Measurements from ENCODE around the gene AUH. TPM values are rescaled to one million over a fixed set of nuclear protein-coding genes. Genes with fewer than 3 reads are reported as not detected.

Gene AUH
- total RNA-seq, 4 donors from 2014 or later = 23.0 to 39.2 (median 25.7) TPM

DNA sequence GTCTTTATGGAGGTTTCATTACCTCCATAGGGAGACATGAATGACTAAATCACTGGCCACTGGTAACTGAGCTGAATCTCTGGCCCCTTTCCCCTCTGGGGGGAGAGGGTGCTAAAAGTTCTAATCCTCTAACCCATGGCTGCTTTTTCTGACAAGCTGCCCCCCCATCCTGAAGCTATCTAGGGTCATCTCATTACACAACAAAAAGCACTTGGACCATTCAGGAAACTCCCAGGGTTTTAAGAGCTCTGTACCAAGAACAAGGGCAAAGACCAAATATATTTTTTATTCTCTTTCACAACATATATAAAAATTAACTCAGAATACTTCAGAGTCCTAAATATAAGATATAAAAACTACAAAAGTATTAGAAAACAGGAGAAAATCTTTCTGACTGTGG lies 14.3 kb downstream of the AUH start:
- H3K27ac ChIP-seq = no peak overlapping the region
- no peaks in the 10 kb centered on the region for H3K9me3 ChIP-seq
- H3K36me3 ChIP-seq = peaks cover 0 to 40% of the 10 kb centered on the region in 2 donors
- H3K4me3 ChIP-seq = no peak overlapping the region
- no peaks in the 10 kb centered on the region for H3K27me3 ChIP-seq
- no peak for ATAC-seq
- TF ChIP-seq POLR2A (IDR thresholded peaks at IDR 0.05) (no peak), EP300 (IDR thresholded peaks at IDR 0.05) (no peak)
- TF ChIP-seq, protein P1, sequence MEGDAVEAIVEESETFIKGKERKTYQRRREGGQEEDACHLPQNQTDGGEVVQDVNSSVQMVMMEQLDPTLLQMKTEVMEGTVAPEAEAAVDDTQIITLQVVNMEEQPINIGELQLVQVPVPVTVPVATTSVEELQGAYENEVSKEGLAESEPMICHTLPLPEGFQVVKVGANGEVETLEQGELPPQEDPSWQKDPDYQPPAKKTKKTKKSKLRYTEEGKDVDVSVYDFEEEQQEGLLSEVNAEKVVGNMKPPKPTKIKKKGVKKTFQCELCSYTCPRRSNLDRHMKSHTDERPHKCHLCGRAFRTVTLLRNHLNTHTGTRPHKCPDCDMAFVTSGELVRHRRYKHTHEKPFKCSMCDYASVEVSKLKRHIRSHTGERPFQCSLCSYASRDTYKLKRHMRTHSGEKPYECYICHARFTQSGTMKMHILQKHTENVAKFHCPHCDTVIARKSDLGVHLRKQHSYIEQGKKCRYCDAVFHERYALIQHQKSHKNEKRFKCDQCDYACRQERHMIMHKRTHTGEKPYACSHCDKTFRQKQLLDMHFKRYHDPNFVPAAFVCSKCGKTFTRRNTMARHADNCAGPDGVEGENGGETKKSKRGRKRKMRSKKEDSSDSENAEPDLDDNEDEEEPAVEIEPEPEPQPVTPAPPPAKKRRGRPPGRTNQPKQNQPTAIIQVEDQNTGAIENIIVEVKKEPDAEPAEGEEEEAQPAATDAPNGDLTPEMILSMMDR (IDR thresholded peaks at IDR 0.05) = no peak
- no peaks in the 10 kb centered on the region for H3K4me1 ChIP-seq

DNA sequence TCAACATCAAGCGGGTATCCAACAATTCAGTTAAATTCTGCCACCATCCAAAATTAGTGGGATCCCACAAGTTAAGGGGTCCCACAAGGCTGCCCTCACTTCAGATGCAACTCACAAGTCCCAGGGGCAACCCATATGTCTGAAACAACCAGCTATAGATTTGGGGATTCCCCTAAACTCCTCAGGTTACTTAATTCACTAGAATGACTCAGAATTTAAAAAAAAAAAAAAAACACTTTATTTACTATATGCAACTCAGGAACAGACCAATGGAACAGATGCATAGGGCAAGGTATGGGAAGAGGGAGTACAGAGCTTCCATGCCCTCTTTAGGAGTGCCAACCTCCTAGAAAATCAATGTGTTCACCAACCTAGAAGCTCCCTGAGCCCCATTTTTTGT lies 15.1 kb downstream of the AUH start:
- no peak for ATAC-seq
- peaks cover 0 to 40% of the 10 kb centered on the region in 2 donors for H3K36me3 ChIP-seq
- no peaks in the 10 kb centered on the region for H3K4me1 ChIP-seq
- no peaks in the 10 kb centered on the region for H3K9me3 ChIP-seq
- H3K27me3 ChIP-seq = no peaks in the 10 kb centered on the region
- TF ChIP-seq EP300 (IDR thresholded peaks at IDR 0.05) (no peak), POLR2A (IDR thresholded peaks at IDR 0.05) (no peak), POLR2AphosphoS5 (IDR thresholded peaks at IDR 0.05) (no peak)
- TF ChIP-seq, protein P1 (IDR thresholded peaks at IDR 0.05) = no peak
- H3K4me3 ChIP-seq = no peak overlapping the region
- H3K27ac ChIP-seq = no peak overlapping the region
- WGBS, 2 donors (ENCODE audit: low coverage in 1 of 2) = 67 to 89% methylated on average over 1 of the region's 1 CpG

DNA sequence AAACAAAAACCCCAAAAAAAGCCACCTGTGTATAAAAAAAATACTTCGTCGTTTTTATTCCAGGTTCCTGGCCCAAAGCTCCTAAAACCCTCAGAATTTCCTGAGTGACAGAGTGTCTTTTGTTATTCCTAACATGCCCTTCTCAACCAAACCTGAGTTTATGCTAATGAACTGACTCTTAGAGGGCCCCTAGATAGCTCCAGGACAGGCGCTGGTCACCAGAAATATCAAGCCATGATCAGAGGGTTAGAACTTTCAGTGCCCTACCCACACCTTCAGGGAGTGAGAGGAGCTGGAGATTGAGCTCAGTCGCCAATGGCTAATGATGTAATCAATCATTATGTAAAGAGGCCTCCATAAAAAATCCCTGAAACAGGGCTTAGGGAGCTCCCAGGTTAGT lies 15.7 kb downstream of the AUH start:
- Histone ChIP-seq H3K27me3 (no peaks in the 10 kb centered on the region), H3K9me3 (no peaks in the 10 kb centered on the region), H3K4me3 (no peak overlapping the region), H3K27ac (no peak overlapping the region), H3K4me1 (no peaks in the 10 kb centered on the region), H3K36me3 (peaks cover 0 to 40% of the 10 kb centered on the region in 2 donors)
- TF ChIP-seq, protein P1 (IDR thresholded peaks at IDR 0.05) = no peak
- TF ChIP-seq EP300 (IDR thresholded peaks at IDR 0.05) = no peak
- TF ChIP-seq POLR2AphosphoS5 (IDR thresholded peaks at IDR 0.05) = no peak
- no peak for TF ChIP-seq POLR2A (IDR thresholded peaks at IDR 0.05)
- ATAC-seq = no peak
- 65 to 81% methylated on average over 3 of the region's 4 CpGs for WGBS, 2 donors (ENCODE audit: low coverage in 1 of 2)

DNA sequence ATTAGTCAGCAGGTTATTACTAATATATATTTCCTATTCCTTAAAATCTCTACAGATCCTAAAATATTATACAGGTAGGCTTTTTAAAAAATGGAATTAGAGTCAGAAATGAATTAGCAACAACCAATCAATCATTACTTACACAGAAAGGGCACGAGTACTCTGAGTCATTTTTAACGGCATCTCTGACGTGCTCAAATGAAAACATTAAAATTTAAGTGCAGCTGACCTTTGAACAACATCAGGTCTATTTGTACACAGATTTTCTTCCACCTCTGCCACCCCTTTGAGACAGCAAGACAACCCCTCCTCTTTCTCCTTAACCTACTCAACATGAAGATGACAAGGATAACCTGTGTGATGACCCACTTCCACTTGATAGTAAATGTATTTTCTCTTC lies 19.1 kb downstream of the AUH start:
- ATAC-seq = no peak
- WGBS, 2 donors (ENCODE audit: low coverage in 1 of 2) = 96 to 100% methylated on average over 3 of the region's 3 CpGs
- H3K4me3 ChIP-seq = no peak overlapping the region
- peaks cover 0 to 53% of the 10 kb centered on the region in 2 donors for H3K36me3 ChIP-seq
- TF ChIP-seq EP300 (IDR thresholded peaks at IDR 0.05) (no peak), POLR2AphosphoS5 (IDR thresholded peaks at IDR 0.05) (no peak), POLR2A (IDR thresholded peaks at IDR 0.05) (no peak)
- TF ChIP-seq, protein P1 (IDR thresholded peaks at IDR 0.05) = no peak
- no peaks in the 10 kb centered on the region for H3K9me3 ChIP-seq
- no peaks in the 10 kb centered on the region for H3K4me1 ChIP-seq
- H3K27me3 ChIP-seq = no peaks in the 10 kb centered on the region
- H3K27ac ChIP-seq = no peak overlapping the region

DNA sequence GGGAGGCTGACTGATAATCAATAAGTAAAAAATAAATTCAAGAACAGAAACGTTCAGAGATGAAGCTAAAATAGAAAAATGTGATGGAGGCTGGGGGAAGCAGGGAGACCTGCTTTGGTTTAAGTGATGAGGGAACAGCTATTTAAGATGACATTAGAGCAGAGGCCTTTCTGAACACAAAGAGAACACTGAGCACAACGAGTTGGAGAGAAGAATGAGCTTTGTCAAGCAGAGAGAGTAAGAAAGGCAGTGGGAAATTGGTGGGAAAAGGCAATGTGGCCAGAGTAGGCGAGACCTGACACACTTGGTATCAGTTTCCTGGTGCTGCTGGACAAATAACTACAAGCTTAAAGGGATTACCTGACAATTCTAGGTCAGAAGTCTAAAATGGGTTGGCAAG lies 20.0 kb downstream of the AUH start:
- WGBS, 2 donors (ENCODE audit: low coverage in 1 of 2) = 77 to 93% methylated on average over 2 to 3 of the region's 3 CpGs
- no peaks in the 10 kb centered on the region for H3K9me3 ChIP-seq
- peaks cover 0 to 58% of the 10 kb centered on the region in 2 donors for H3K36me3 ChIP-seq
- no peak overlapping the region for H3K27ac ChIP-seq
- TF ChIP-seq POLR2AphosphoS5 (IDR thresholded peaks at IDR 0.05) = no peak
- TF ChIP-seq EP300 (IDR thresholded peaks at IDR 0.05) = no peak
- no peak for TF ChIP-seq POLR2A (IDR thresholded peaks at IDR 0.05)
- TF ChIP-seq, protein P1 (IDR thresholded peaks at IDR 0.05) = no peak
- no peaks in the 10 kb centered on the region for H3K27me3 ChIP-seq
- no peak for ATAC-seq
- H3K4me1 ChIP-seq = no peaks in the 10 kb centered on the region
- H3K4me3 ChIP-seq = no peak overlapping the region

Measured in gastroesophageal sphincter (tissue), 4 donors.